Activated CD4-positive, alpha-beta T cell treated with anti-CD3 and anti-CD28 coated beads, Interleukin-2, amount 10 ng/mL, durations not matched to agents 24 days and 14 days (primary cell): ENCODE measurements around the gene IGSF10. TPM values are rescaled to one million over a fixed set of nuclear protein-coding genes. Genes with fewer than 3 reads are reported as not detected.
A peak's percentile ranks its signal among the peaks of the same experiment; 100 is the strongest.

Experiments
- DNase-seq: peaks from one replicate; pipeline ENCODE4 v3.0.0; 2022
- H3K27ac Mint-ChIP-seq: one replicate; pipeline ENCODE4 v1.8.0; 2022; ENCODE audit warnings: mild to moderate bottlenecking, mixed read lengths
- H3K27me3 Mint-ChIP-seq: one replicate; pipeline ENCODE4 v1.8.0; 2022; ENCODE audit warnings: mixed read lengths
- H3K36me3 Mint-ChIP-seq: one replicate; pipeline ENCODE4 v1.8.0; 2022; ENCODE audit warnings: low read depth, mild to moderate bottlenecking, mixed read lengths
- H3K4me1 Mint-ChIP-seq: one replicate; pipeline ENCODE4 v1.8.0; 2021; ENCODE audit warnings: mixed read lengths
- H3K4me3 Mint-ChIP-seq: one replicate; pipeline ENCODE4 v1.8.0; 2022; ENCODE audit warnings: mild to moderate bottlenecking, moderate library complexity, mixed read lengths
- H3K9me3 Mint-ChIP-seq: one replicate; pipeline ENCODE4 v1.8.0; 2021; ENCODE audit warnings: mixed read lengths
- intact Hi-C: fragments of 100-400 bp; cut with micrococcal nuclease; formaldehyde crosslinking; loops from one replicate; pipeline ENCODE4 v1.15.1; 2023
- total RNA-seq: library from RNA; stranded (reverse); gene quantifications from 2 replicates; pipeline ENCODE4 v1.2.3, GENCODE V29; 2022

Gene IGSF10
- total RNA-seq, 1 donor from 2014 or later = not detected

- Mint-ChIP-seq H3K36me3 (no peaks in the 10 kb centered on the region), H3K9me3 (no peaks in the 10 kb centered on the region), H3K4me3 (no peak overlapping the region), H3K4me1 (no peaks in the 10 kb centered on the region), H3K27ac (no peak overlapping the region), H3K27me3 (peaks cover 8% of the 10 kb centered on the region)
- peak; percentile 10 for DNase-seq
- intact Hi-C loops = loop anchor here (5.0 kb wide), 1 partner anchor 476 kb away; no protein-coding TSS in a partner anchor
These were observed 19.9 kb downstream of the IGSF10 start for GRCh38 chr3:151440940-151441339.

DNA sequence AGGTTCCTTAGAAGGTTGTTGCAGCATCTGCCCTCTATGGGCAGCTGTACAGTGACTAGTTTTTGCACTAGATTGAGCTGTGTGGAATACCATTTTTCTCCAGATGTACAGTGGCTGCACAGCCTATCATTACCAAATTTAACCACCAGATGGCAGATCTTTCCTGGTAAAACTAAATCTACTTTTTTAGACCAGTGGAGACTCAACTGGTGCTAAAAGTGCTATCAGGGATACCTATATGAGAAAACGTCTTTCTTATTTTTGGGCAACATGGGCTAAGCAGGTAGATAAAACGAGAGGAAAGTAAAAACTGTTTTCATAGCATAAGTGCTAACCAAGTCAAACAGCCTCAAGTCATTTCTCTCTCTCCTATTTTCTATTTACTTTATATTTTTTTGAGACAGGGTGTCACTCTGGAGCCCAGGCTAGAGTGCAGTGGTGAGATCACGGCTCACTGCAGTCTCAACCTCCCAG lies 21.2 kb downstream of the IGSF10 start:
- Mint-ChIP-seq H3K27me3 (peaks cover 6% of the 10 kb centered on the region), H3K4me3 (no peak overlapping the region), H3K27ac (no peak overlapping the region), H3K36me3 (no peaks in the 10 kb centered on the region), H3K4me1 (no peaks in the 10 kb centered on the region), H3K9me3 (no peaks in the 10 kb centered on the region)
- DNase-seq = peak; percentile 70
- intact Hi-C loops = loop anchor here (1.0 to 5.0 kb wide), 2 partner anchors 212 to 478 kb away; no protein-coding TSS in a partner anchor

GRCh38 chr3:151437906-151438305 lies 23.0 kb downstream of the IGSF10 start:
- Mint-ChIP-seq H3K4me1 (no peaks in the 10 kb centered on the region), H3K27me3 (peaks cover 6% of the 10 kb centered on the region), H3K27ac (no peak overlapping the region), H3K9me3 (no peaks in the 10 kb centered on the region), H3K4me3 (no peak overlapping the region), H3K36me3 (no peaks in the 10 kb centered on the region)
- peak; percentile 28 for DNase-seq
- intact Hi-C loops = no loop called here

- H3K4me3 Mint-ChIP-seq = no peak overlapping the region
- H3K27me3 Mint-ChIP-seq = peaks cover 6% of the 10 kb centered on the region
- intact Hi-C loops = no loop called here
These were observed 24.0 kb downstream of the IGSF10 start for GRCh38 chr3:151436675-151437446.

GRCh38 chr3:151434151-151434890 lies 26.5 kb downstream of the IGSF10 start:
- Mint-ChIP-seq H3K4me3 (no peak overlapping the region), H3K36me3 (no peaks in the 10 kb centered on the region), H3K4me1 (no peaks in the 10 kb centered on the region), H3K9me3 (no peaks in the 10 kb centered on the region), H3K27me3 (peaks cover 2% of the 10 kb centered on the region), H3K27ac (no peak overlapping the region)
- intact Hi-C loops = no loop called here
- DNase-seq = peak; percentile 17

More at GRCh38 chr3:151436675-151437446, 24.0 kb downstream of the IGSF10 start:
- Mint-ChIP-seq H3K9me3 (no peaks in the 10 kb centered on the region), H3K27ac (no peak overlapping the region), H3K36me3 (no peaks in the 10 kb centered on the region), H3K4me1 (no peaks in the 10 kb centered on the region)
- peak; percentile 39 for DNase-seq

- Mint-ChIP-seq H3K4me1 (no peaks in the 10 kb centered on the region), H3K4me3 (no peak overlapping the region), H3K27ac (no peak overlapping the region), H3K36me3 (no peaks in the 10 kb centered on the region), H3K9me3 (no peaks in the 10 kb centered on the region), H3K27me3 (no peaks in the 10 kb centered on the region)
- DNase-seq = no peak
- intact Hi-C loops = no loop called here
These were observed 28.1 kb downstream of the IGSF10 start for GRCh38 chr3:151432616-151433372.

- Mint-ChIP-seq H3K4me3 (no peak overlapping the region), H3K9me3 (no peaks in the 10 kb centered on the region), H3K27me3 (no peaks in the 10 kb centered on the region), H3K27ac (no peak overlapping the region), H3K4me1 (no peaks in the 10 kb centered on the region), H3K36me3 (no peaks in the 10 kb centered on the region)
- intact Hi-C loops = no loop called here
- DNase-seq = no peak
These were observed 28.9 kb downstream of the IGSF10 start for GRCh38 chr3:151431940-151432339.

GRCh38 chr3:151430821-151431484 lies 29.9 kb downstream of the IGSF10 start:
- no peak overlapping the region for H3K4me3 Mint-ChIP-seq
- no peak for DNase-seq
- H3K36me3 Mint-ChIP-seq = no peaks in the 10 kb centered on the region
- peaks cover 2% of the 10 kb centered on the region for H3K27me3 Mint-ChIP-seq
- no peaks in the 10 kb centered on the region for H3K9me3 Mint-ChIP-seq
- intact Hi-C loops = no loop called here
- no peaks in the 10 kb centered on the region for H3K4me1 Mint-ChIP-seq
- no peak overlapping the region for H3K27ac Mint-ChIP-seq

DNA sequence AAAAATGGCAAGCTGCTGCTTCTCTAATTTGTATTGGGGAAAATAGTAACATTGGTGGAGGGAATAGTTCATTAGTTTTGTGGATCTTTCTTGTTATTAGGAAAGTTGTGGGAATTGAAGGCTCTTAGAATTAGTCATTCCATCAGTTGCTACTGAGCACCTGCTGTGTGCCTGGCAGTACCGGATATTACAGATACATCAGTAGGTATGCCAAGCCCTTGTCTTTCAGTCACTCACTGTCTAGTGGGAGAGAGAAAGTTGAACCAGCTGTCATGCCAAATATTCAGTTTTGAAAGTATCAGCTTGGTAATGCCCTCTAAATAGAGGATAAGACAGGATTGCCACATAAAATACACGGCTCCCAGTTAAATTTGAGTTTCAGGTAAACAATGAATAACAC lies 32.5 kb downstream of the IGSF10 start:
- DNase-seq = no peak
- no peaks in the 10 kb centered on the region for H3K36me3 Mint-ChIP-seq
- intact Hi-C loops = no loop called here
- H3K9me3 Mint-ChIP-seq = no peaks in the 10 kb centered on the region
- H3K27me3 Mint-ChIP-seq = peaks cover 2% of the 10 kb centered on the region
- H3K4me1 Mint-ChIP-seq = no peaks in the 10 kb centered on the region
- no peak overlapping the region for H3K4me3 Mint-ChIP-seq
- no peak overlapping the region for H3K27ac Mint-ChIP-seq

DNA sequence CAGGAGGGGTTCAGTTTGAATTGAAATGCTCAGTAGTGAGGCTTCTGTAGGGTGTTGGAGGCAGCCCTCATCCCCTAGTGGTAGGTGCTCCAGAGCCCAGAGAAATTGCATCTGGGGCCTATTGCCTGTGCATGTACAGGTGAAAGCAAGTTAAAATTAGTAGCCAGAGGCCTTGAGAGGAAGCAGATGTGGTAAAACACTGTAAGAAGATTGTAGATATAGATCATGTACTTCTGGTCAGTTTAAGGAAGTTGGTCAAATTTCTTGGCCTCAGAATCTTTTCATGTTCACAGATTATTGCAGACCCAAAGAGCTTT lies 34.6 kb downstream of the IGSF10 start:
- Mint-ChIP-seq H3K4me1 (no peaks in the 10 kb centered on the region), H3K9me3 (no peaks in the 10 kb centered on the region), H3K4me3 (no peak overlapping the region), H3K36me3 (no peaks in the 10 kb centered on the region), H3K27me3 (peaks cover 2% of the 10 kb centered on the region), H3K27ac (no peak overlapping the region)
- no peak for DNase-seq
- intact Hi-C loops = no loop called here

GRCh38 chr3:151425627-151426340 lies 35.1 kb downstream of the IGSF10 start:
- DNase-seq = no peak
- Mint-ChIP-seq H3K27me3 (peaks cover 2% of the 10 kb centered on the region), H3K27ac (no peak overlapping the region), H3K9me3 (no peaks in the 10 kb centered on the region), H3K36me3 (no peaks in the 10 kb centered on the region), H3K4me1 (no peaks in the 10 kb centered on the region), H3K4me3 (no peak overlapping the region)
- intact Hi-C loops = no loop called here

GRCh38 chr3:151423091-151423490 lies 37.8 kb downstream of the IGSF10 start:
- intact Hi-C loops = no loop called here
- no peak overlapping the region for H3K27ac Mint-ChIP-seq
- H3K36me3 Mint-ChIP-seq = no peaks in the 10 kb centered on the region
- DNase-seq = no peak
- no peaks in the 10 kb centered on the region for H3K4me1 Mint-ChIP-seq
- no peak overlapping the region for H3K4me3 Mint-ChIP-seq
- H3K9me3 Mint-ChIP-seq = no peaks in the 10 kb centered on the region
- peaks cover 2% of the 10 kb centered on the region for H3K27me3 Mint-ChIP-seq

DNA sequence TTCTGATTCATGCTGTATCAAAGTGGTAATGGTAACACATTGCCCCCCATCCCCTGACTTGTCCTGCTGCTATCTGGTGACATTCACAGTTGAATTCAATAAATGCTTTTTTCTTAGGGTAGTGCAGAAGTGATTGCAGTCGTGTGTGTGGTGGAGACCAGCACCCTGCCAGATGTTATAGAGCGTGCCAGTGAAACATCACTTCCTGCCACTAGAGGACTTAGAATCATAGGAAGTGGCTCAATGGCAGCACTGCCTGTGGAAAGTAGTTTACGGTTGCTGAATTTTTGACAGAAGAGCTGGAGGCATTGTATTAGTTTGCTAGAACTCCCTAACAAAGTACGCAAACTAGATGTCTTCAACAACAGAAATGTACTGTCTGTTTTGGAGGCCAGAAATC lies 38.9 kb downstream of the IGSF10 start:
- intact Hi-C loops = no loop called here
- H3K36me3 Mint-ChIP-seq = no peaks in the 10 kb centered on the region
- H3K27me3 Mint-ChIP-seq = peaks cover 2% of the 10 kb centered on the region
- no peak overlapping the region for H3K27ac Mint-ChIP-seq
- no peak for DNase-seq
- H3K4me3 Mint-ChIP-seq = no peak overlapping the region
- H3K4me1 Mint-ChIP-seq = no peaks in the 10 kb centered on the region
- no peaks in the 10 kb centered on the region for H3K9me3 Mint-ChIP-seq
